H1 (cell line): ENCODE data around the gene IL19. TPM values are rescaled to one million over a fixed set of nuclear protein-coding genes. Genes with fewer than 3 reads are reported as not detected.
"Not testable (repeated sequence)": the region's sequence is repeated elsewhere in the genome, so short reads cannot be mapped to it uniquely, and the experiment has no call there.

ENCODE experiments used
- CTCF ChIA-PET: fragments of 300-600 bp; sonication (Branson Sonifier 250); formaldehyde crosslinking; loops from one replicate; lab custom pipeline; 2021; ENCODE audit not compliant: partially characterized antibody; lab: Charles Lee
- POLR2A ChIA-PET: fragments of 300-600 bp; sonication (Branson Sonifier 250); formaldehyde crosslinking; loops from one replicate; lab custom pipeline; 2021; ENCODE audit warnings: inconsistent platforms; ENCODE audit not compliant: partially characterized antibody; lab: Charles Lee
- DNase-seq, 2 experiments: peaks; one replicate each; pipeline versions ENCODE4 v3.0.0 to v3.0.0-alpha.2; 2010 to 2022; ENCODE audit warnings: low spot score in 2 of 2, low read depth in 1 of 2, mixed read lengths in 1 of 2
- FAIRE-seq: peaks from 2 replicates; lab custom pipeline; 2011; peaks lifted over from hg19 to GRCh38; lab: Jason Lieb, UNC
- H2AFZ ChIP-seq: 2 replicates; pipeline ENCODE4 v1.8.1; 2012; ENCODE audit warnings: low read length, inconsistent platforms
- H2AK5ac ChIP-seq: 2 replicates; pipeline ENCODE4 v1.6.1; 2013; ENCODE audit warnings: low read depth, low read length
- H2BK120ac ChIP-seq: replicated peaks from 2 replicates; pipeline ENCODE3; 2013; ENCODE audit warnings: low read depth, low read length, inconsistent platforms
- H2BK12ac ChIP-seq: 2 replicates; pipeline ENCODE4 v1.6.1; 2013; ENCODE audit warnings: low read depth, low read length
- H2BK15ac ChIP-seq: 2 replicates; pipeline ENCODE4 v1.6.1; 2013; ENCODE audit warnings: low read length
- H2BK20ac ChIP-seq: 2 replicates; pipeline ENCODE4 v1.6.1; 2013; ENCODE audit warnings: low read length
- H2BK5ac ChIP-seq: 2 replicates; pipeline ENCODE4 v1.6.1; 2013; ENCODE audit warnings: low read depth, low read length
- H3K14ac ChIP-seq: 2 replicates; pipeline ENCODE4 v1.6.1; 2013; ENCODE audit warnings: inconsistent platforms; ENCODE audit not compliant: insufficient read length
- H3K18ac ChIP-seq: 2 replicates; pipeline ENCODE4 v1.6.1; 2013; ENCODE audit warnings: low read length; ENCODE audit errors: extremely low read depth
- H3K23ac ChIP-seq: 2 replicates; pipeline ENCODE4 v1.6.1; 2013; ENCODE audit warnings: inconsistent platforms; ENCODE audit not compliant: insufficient read length
- H3K23me2 ChIP-seq: 2 replicates; pipeline ENCODE4 v1.6.1; 2013; ENCODE audit warnings: low read depth, low read length
- H3K27ac ChIP-seq: 2 replicates; pipeline ENCODE4 v1.6.1; 2011; ENCODE audit warnings: low read depth, low read length, inconsistent platforms
- H3K27me3 ChIP-seq, 4 experiments: replicated peaks in 1 of 4; 1 replicate in 1 of 4; 2 replicates in 3 of 4; pipeline versions ENCODE4 v1.6.1 to v1.8.1; 2011 to 2013; ENCODE audit warnings: low read length in 3 of 4, mild to moderate bottlenecking in 3 of 4, inconsistent platforms in 2 of 4, mixed read lengths in 2 of 4, moderate library complexity in 1 of 4; ENCODE audit not compliant: control insufficient read depth in 3 of 4, insufficient read depth in 3 of 4; ENCODE audit errors: extremely low read depth in 1 of 4
- H3K36me3 ChIP-seq, 4 experiments: 2 replicates each; pipeline versions ENCODE4 v1.6.1 to v1.8.1; 2011 to 2013; ENCODE audit warnings: mild to moderate bottlenecking in 4 of 4, low read length in 3 of 4, moderate library complexity in 2 of 4, control low read depth in 1 of 4, inconsistent platforms in 1 of 4; ENCODE audit not compliant: insufficient read depth in 4 of 4, control insufficient read depth in 2 of 4
- H3K4ac ChIP-seq: replicated peaks from 2 replicates; pipeline ENCODE3; 2013; ENCODE audit warnings: low read length, low read depth, mixed read lengths, inconsistent platforms; ENCODE audit not compliant: insufficient read length
- H3K4me1 ChIP-seq, 4 experiments: replicated peaks in 1 of 4; 1 replicate in 1 of 4; 2 replicates in 3 of 4; pipeline versions ENCODE4 v1.6.1 to v1.8.1; 2011 to 2013; ENCODE audit warnings: low read length in 3 of 4, inconsistent platforms in 2 of 4, mixed read lengths in 1 of 4; ENCODE audit not compliant: insufficient read depth in 4 of 4, control insufficient read depth in 3 of 4
- H3K4me2 ChIP-seq, 2 experiments: 2 replicates each; pipeline versions ENCODE4 v1.6.1 to v1.8.1; 2011 to 2013; ENCODE audit warnings: low read depth in 2 of 2, low read length in 2 of 2, control low read depth in 1 of 2, inconsistent platforms in 1 of 2, mild to moderate bottlenecking in 1 of 2; ENCODE audit not compliant: insufficient read depth in 1 of 2
- H3K4me3 ChIP-seq, 4 experiments: fragments of 200-600, 300-600 bp in 1 of 4; sonication (generic), shearing (Covaris generic), sonication (Bioruptor Twin) in 1 of 4; 2 replicates each; pipeline versions ENCODE4 v1.5.1 to v1.8.1; 2011 to 2016; ENCODE audit warnings: low read length in 4 of 4, low read depth in 3 of 4, control low read depth in 2 of 4, inconsistent platforms in 2 of 4, mild to moderate bottlenecking in 2 of 4, mixed read lengths in 1 of 4, moderate library complexity in 1 of 4; ENCODE audit not compliant: insufficient read depth in 2 of 4; ENCODE audit errors: extremely low read depth in 1 of 4
- H3K56ac ChIP-seq: replicated peaks from 2 replicates; pipeline ENCODE3; 2013; ENCODE audit warnings: low read depth, mild to moderate bottlenecking, mixed read lengths, low read length, inconsistent platforms; ENCODE audit not compliant: insufficient read length
- H3K79me1 ChIP-seq: 2 replicates; pipeline ENCODE4 v1.6.1; 2013; ENCODE audit warnings: low read depth, low read length, control low read depth
- H3K79me2 ChIP-seq, 2 experiments: 2 replicates each; pipeline versions ENCODE4 v1.6.1 to v1.8.1; 2012 to 2013; ENCODE audit warnings: low read length in 2 of 2, mild to moderate bottlenecking in 2 of 2, inconsistent platforms in 1 of 2; ENCODE audit not compliant: insufficient read depth in 2 of 2, control insufficient read depth in 1 of 2
- H3K9ac ChIP-seq, 4 experiments: replicated peaks in 1 of 4; 1 replicate in 1 of 4; 2 replicates in 3 of 4; pipeline versions ENCODE4 v1.6.1 to v1.8.1; 2011 to 2013; ENCODE audit warnings: low read depth in 3 of 4, low read length in 3 of 4, control low read depth in 2 of 4, mild to moderate bottlenecking in 2 of 4, moderate library complexity in 2 of 4, inconsistent platforms in 1 of 4; ENCODE audit errors: extremely low read depth in 1 of 4
- H3K9me3 ChIP-seq, 2 experiments: 2 replicates each; pipeline versions ENCODE4 v1.6.1 to v1.8.1; 2012 to 2013; ENCODE audit warnings: mild to moderate bottlenecking in 2 of 2, moderate library complexity in 2 of 2, control low read depth in 1 of 2, inconsistent platforms in 1 of 2, low read depth in 1 of 2, low read length in 1 of 2, mixed read lengths in 1 of 2; ENCODE audit not compliant: insufficient read depth in 2 of 2
- H4K20me1 ChIP-seq, 2 experiments: replicated peaks in 1 of 2; 2 replicates each; pipeline versions ENCODE3 to v1.8.1; 2011 to 2013; ENCODE audit warnings: inconsistent platforms in 2 of 2, low read length in 2 of 2, mild to moderate bottlenecking in 1 of 2; ENCODE audit not compliant: insufficient read depth in 2 of 2, control insufficient read depth in 1 of 2
- H4K5ac ChIP-seq: 2 replicates; pipeline ENCODE4 v1.6.1; 2013; ENCODE audit warnings: low read length, low read depth, mixed read lengths, inconsistent platforms; ENCODE audit not compliant: insufficient read length
- H4K8ac ChIP-seq: 2 replicates; pipeline ENCODE4 v1.8.0; 2013; ENCODE audit warnings: mild to moderate bottlenecking, moderate library complexity, low read length, inconsistent platforms; ENCODE audit not compliant: insufficient read depth; ENCODE audit errors: extremely low read depth
- H4K91ac ChIP-seq: replicated peaks from 2 replicates; pipeline ENCODE3; 2013; ENCODE audit warnings: low read length, mixed read lengths, inconsistent platforms; ENCODE audit not compliant: insufficient read length
- WGBS, 2 experiments: shearing (Covaris generic) in 1 of 2; methylation state at CpG; one replicate each; pipeline versions ENCODE4 v1.1.6 to v1.1.7; 2013 to 2015; ENCODE audit warnings: low lambda C conversion rate in 2 of 2, mixed read lengths in 2 of 2, inconsistent platforms in 1 of 2, low coverage in 1 of 2, missing lambda C conversion rate in 1 of 2; ENCODE audit not compliant: insufficient replicate concordance in 2 of 2, insufficient coverage in 1 of 2, insufficient read length in 1 of 2; ENCODE audit errors: extremely low coverage in 1 of 2, missing lambda C conversion rate in 1 of 2; 5-methylcytosine and 5-hydroxymethylcytosine counted together
- polyA plus RNA-seq, 7 experiments: library from polyadenylated mRNA; depleted of rRNA in 3 of 7; stranded (reverse) in 5 of 7; unstranded in 2 of 7; fragments of >200 nt in 5 of 7; fragments of 200-250 nt in 2 of 7; gene quantifications; 1 replicate in 5 of 7; 2 replicates in 1 of 7; 4 replicates in 1 of 7; pipeline versions ENCODE4 v1.2.1 to v1.2.3, GENCODE V29; 2011 to 2013; ENCODE audit warnings: missing spikeins in 2 of 7, mixed read lengths in 2 of 7
- total RNA-seq: library from RNA; stranded (reverse); fragmentation: NEBNext Ultra II Directional; extraction: Animal tissue kit (Norgen Biotek cat#: 25700); gene quantifications from 2 replicates; pipeline ENCODE4 v1.2.1, GENCODE V29; 2021

The IL19 gene
- total and polyA plus RNA-seq, 2 of the 8 experiments (the other 6 are each of a cell fraction or from before 2014, with no cell fraction given) = not detected

DNA sequence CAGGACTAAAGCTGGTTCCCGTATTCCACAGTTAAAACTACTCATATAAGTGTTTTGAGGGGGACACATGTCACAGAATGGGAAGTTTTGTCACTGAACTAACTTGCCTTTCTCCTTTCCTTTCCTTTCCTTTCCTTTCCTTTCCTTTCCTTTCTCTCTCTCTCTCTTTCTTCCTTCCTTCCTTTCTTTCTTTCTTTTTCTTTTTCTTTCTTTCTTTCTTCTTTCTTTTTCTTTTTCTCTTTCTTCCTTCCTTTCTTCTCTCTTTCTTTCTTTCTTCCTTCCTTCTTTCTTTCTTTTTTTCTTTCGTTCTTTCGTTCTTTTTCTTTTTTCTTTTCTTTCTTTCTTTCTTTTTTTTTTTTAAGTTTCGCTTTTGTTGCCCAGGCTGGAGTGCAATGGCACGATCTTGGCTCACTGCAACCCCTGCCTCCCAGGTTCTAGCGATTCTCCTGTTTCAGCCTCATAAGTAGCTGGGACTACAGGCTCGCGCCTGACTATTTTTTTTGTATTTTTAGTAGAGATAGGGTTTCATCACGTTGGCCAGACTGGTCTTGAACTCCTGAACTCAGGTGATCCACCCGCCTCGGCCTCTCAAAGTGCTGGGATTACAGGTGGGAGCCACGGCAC lies 7.7 kb upstream of the IL19 start:
- H2AK5ac ChIP-seq, H3K9ac ChIP-seq, H3K23me2 ChIP-seq, H3K56ac ChIP-seq, H3K4me3 ChIP-seq, H2BK15ac ChIP-seq, H4K5ac ChIP-seq, FAIRE-seq, H3K23ac ChIP-seq, H2BK12ac ChIP-seq, H3K4me2 ChIP-seq, H3K9me3 ChIP-seq, H3K27ac ChIP-seq, H3K27me3 ChIP-seq, H3K4ac ChIP-seq, H4K8ac ChIP-seq, H2BK5ac ChIP-seq, H3K79me2 ChIP-seq, DNase-seq, H2BK20ac ChIP-seq, H3K36me3 ChIP-seq, H2BK120ac ChIP-seq, H4K20me1 ChIP-seq, H3K14ac ChIP-seq, H4K91ac ChIP-seq, H3K18ac ChIP-seq, H2AFZ ChIP-seq, POLR2A ChIA-PET, H3K4me1 ChIP-seq, H3K79me1 ChIP-seq: not testable (repeated sequence)
- CTCF ChIA-PET = interaction anchor here (0.6 to 4.3 kb wide), 7 partner anchors 8 to 216 kb away, joined by 3 to 30 read pairs (median 4); partner anchors contain the start of genes IL10 and IL19
- 97% methylated on average over 7 of the region's 12 CpGs; no CpG with 5 or more reads in 1 of the 2 experiments for WGBS, 2 experiments

DNA sequence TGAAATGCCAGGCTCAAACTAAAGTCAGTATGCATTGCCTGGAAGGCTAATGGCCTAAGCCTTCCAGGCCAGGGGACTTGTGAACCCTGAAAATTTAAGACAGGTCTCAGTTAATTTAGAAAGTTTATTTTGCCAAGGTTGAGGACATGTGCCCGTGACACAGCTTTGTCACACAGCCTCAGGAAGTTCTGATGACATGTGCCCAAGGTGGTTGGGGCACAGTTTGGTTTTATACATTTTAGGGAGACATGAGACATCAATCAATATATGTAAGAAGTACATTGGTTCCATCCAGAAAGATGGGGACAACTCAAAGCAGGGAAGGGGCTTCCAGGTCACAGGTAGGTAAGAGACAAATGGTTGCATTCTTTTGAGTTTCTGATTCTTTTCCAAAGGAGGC lies 4.8 kb upstream of the IL19 start:
- CTCF ChIA-PET = interaction anchor here (0.6 to 4.7 kb wide), 13 partner anchors 20 to 221 kb away, joined by 3 to 17 read pairs (median 3); partner anchors contain the start of gene IL20
- FAIRE-seq, H3K9me3 ChIP-seq, H4K20me1 ChIP-seq, H3K14ac ChIP-seq, H4K5ac ChIP-seq, H3K36me3 ChIP-seq, H3K18ac ChIP-seq, H3K56ac ChIP-seq, H3K4me2 ChIP-seq, H3K9ac ChIP-seq, H3K79me1 ChIP-seq, H4K91ac ChIP-seq, DNase-seq, H2AFZ ChIP-seq, POLR2A ChIA-PET, H3K23ac ChIP-seq, H3K27me3 ChIP-seq, H3K23me2 ChIP-seq, H2BK12ac ChIP-seq, H2BK20ac ChIP-seq, H3K4me1 ChIP-seq, H3K79me2 ChIP-seq, H2BK5ac ChIP-seq, H2BK120ac ChIP-seq, H3K4me3 ChIP-seq, H3K4ac ChIP-seq, H2AK5ac ChIP-seq, H2BK15ac ChIP-seq, H4K8ac ChIP-seq, H3K27ac ChIP-seq: not testable (repeated sequence)
- WGBS, 2 experiments = 87% methylated on average over 1 of the region's 1 CpG; no CpG with 5 or more reads in 1 of the 2 experiments
